Fibroblast of pulmonary artery (primary cell): ENCODE measurements around the gene CYP46A1.
A peak's percentile ranks its signal among the peaks of the same experiment; 100 is the strongest.

Experiments
- DNase-seq: peaks from one replicate; pipeline ENCODE4 v3.0.0-alpha.2; 2010; ENCODE audit warnings: low read depth
- H3K4me3 ChIP-seq: replicated peaks from 2 replicates; pipeline ENCODE4 v1.5.1; 2011; ENCODE audit warnings: low read depth, mild to moderate bottlenecking, control low read depth, low read length, moderate library complexity
- CTCF ChIP-seq: IDR thresholded peaks from 2 replicates; pipeline ENCODE4 v1.5.1; 2011; ENCODE audit warnings: mild to moderate bottlenecking, control low read depth, low read length, inconsistent platforms; ENCODE audit errors: missing control alignments

The CYP46A1 gene

GRCh38 chr14:99742074-99742473, 58.0 kb downstream of the CYP46A1 start:
- no peak for DNase-seq
- H3K4me3 ChIP-seq = no peak overlapping the region
- no peak for TF ChIP-seq CTCF

GRCh38 chr14:99742509-99743487, 58.7 kb downstream of the CYP46A1 start:
- TF ChIP-seq CTCF = no peak
- no peak for DNase-seq
- no peak overlapping the region for H3K4me3 ChIP-seq

GRCh38 chr14:99744199-99744872, 60.2 kb downstream of the CYP46A1 start:
- H3K4me3 ChIP-seq = no peak overlapping the region
- DNase-seq = peak; percentile 45
- no peak for TF ChIP-seq CTCF

- H3K4me3 ChIP-seq = no peak overlapping the region
- no peak for TF ChIP-seq CTCF
- DNase-seq = no peak
Measured at GRCh38 chr14:99744873-99745224, 60.8 kb downstream of the CYP46A1 start.

- no peak for DNase-seq
- TF ChIP-seq CTCF = no peak
- no peak overlapping the region for H3K4me3 ChIP-seq
Measured at GRCh38 chr14:99745307-99745951, 61.3 kb downstream of the CYP46A1 start.

- TF ChIP-seq CTCF = no peak
- no peak for DNase-seq
- H3K4me3 ChIP-seq = no peak overlapping the region
Measured at GRCh38 chr14:99747167-99747566, 63.1 kb downstream of the CYP46A1 start.
